SK-N-SH (cell line): ENCODE results near the gene SPG11.

Source experiments
- GABPA ChIP-seq: IDR thresholded peaks from 2 replicates; pipeline ENCODE4 v1.4.0; 2012; ENCODE audit warnings: low read depth, mild to moderate bottlenecking
- MEF2A ChIP-seq: IDR thresholded peaks from 2 replicates; pipeline ENCODE4 v1.4.0; 2012; ENCODE audit warnings: low read depth, borderline replicate concordance
- POLR2AphosphoS5 ChIP-seq: IDR thresholded peaks from 2 replicates; pipeline ENCODE4 v1.6.1; 2012; ENCODE audit warnings: low read depth, low read length
- TF ChIP-seq, protein P1 (sequence below): IDR thresholded peaks from 2 replicates; pipeline ENCODE4 v1.4.0; 2012; ENCODE audit warnings: low read depth, borderline replicate concordance
- TF ChIP-seq, protein P2 (sequence below): IDR thresholded peaks from 2 replicates; pipeline ENCODE4 v1.4.0; 2012; ENCODE audit warnings: low read depth, borderline replicate concordance
- TF ChIP-seq, protein P3 (sequence below): fragments of 200-600 bp; sonication (generic); IDR thresholded peaks from 2 replicates; pipeline ENCODE4 v1.6.1; 2017; ENCODE audit warnings: antibody characterized with exemption, mild to moderate bottlenecking, moderate library complexity

DNA sequence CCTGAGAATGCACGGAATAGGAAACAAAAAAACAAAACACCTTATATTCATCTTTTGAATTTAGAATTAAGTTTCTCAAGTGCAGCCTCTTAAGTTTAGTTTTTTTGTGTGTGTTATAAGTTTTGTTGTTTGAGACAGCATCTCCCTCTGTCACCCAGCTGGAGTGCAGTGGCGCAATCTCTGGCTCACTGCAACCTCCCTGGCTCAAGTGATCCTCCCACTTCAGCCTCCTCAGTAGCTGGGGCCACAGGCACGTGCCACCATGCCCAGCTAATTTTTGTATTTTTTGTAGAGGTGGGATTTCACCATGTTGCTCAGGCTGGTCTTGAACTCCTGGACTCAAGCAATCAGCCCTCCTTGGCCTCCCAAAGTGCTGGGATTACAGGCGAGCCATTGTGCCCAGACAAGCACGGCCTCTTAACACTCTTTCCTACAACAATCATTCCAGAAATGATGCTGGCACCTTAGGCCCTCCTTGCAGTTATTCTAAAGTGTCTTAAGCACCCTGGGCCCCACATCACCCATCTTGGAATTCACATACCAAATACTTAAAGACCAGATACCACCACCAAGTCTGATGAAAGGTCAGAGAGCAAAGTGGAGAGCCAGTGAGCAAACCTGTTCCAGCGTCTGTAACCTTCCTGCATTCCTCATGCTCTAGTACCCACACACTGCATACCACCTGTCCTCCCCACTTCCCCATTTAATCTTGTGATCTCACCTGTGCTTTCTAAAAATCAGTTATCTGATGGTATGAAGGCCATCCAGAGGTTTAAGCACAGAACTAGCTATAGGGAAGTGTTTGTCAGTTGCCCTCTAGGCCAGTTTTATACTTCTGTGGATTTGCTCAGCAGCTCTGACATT, 6.9 kb upstream of the SPG11 start:
- TF ChIP-seq, protein P1, sequence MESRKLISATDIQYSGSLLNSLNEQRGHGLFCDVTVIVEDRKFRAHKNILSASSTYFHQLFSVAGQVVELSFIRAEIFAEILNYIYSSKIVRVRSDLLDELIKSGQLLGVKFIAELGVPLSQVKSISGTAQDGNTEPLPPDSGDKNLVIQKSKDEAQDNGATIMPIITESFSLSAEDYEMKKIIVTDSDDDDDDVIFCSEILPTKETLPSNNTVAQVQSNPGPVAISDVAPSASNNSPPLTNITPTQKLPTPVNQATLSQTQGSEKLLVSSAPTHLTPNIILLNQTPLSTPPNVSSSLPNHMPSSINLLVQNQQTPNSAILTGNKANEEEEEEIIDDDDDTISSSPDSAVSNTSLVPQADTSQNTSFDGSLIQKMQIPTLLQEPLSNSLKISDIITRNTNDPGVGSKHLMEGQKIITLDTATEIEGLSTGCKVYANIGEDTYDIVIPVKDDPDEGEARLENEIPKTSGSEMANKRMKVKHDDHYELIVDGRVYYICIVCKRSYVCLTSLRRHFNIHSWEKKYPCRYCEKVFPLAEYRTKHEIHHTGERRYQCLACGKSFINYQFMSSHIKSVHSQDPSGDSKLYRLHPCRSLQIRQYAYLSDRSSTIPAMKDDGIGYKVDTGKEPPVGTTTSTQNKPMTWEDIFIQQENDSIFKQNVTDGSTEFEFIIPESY, result no peak
- TF ChIP-seq POLR2AphosphoS5 (no peak), GABPA (no peak), MEF2A (no peak)
- TF ChIP-seq, protein P2, sequence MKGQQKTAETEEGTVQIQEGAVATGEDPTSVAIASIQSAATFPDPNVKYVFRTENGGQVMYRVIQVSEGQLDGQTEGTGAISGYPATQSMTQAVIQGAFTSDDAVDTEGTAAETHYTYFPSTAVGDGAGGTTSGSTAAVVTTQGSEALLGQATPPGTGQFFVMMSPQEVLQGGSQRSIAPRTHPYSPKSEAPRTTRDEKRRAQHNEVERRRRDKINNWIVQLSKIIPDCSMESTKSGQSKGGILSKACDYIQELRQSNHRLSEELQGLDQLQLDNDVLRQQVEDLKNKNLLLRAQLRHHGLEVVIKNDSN, result no peak
- TF ChIP-seq, protein P3, sequence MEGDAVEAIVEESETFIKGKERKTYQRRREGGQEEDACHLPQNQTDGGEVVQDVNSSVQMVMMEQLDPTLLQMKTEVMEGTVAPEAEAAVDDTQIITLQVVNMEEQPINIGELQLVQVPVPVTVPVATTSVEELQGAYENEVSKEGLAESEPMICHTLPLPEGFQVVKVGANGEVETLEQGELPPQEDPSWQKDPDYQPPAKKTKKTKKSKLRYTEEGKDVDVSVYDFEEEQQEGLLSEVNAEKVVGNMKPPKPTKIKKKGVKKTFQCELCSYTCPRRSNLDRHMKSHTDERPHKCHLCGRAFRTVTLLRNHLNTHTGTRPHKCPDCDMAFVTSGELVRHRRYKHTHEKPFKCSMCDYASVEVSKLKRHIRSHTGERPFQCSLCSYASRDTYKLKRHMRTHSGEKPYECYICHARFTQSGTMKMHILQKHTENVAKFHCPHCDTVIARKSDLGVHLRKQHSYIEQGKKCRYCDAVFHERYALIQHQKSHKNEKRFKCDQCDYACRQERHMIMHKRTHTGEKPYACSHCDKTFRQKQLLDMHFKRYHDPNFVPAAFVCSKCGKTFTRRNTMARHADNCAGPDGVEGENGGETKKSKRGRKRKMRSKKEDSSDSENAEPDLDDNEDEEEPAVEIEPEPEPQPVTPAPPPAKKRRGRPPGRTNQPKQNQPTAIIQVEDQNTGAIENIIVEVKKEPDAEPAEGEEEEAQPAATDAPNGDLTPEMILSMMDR, result no peak
